Inferior parietal cortex (tissue), 1 donor: Measurements from ENCODE around the gene PRSS50.

Source experiments
- DNase-seq: peaks from one replicate; pipeline ENCODE4 v3.0.0-alpha.2; 2016; ENCODE audit errors: extremely low spot score

The PRSS50 gene

DNA sequence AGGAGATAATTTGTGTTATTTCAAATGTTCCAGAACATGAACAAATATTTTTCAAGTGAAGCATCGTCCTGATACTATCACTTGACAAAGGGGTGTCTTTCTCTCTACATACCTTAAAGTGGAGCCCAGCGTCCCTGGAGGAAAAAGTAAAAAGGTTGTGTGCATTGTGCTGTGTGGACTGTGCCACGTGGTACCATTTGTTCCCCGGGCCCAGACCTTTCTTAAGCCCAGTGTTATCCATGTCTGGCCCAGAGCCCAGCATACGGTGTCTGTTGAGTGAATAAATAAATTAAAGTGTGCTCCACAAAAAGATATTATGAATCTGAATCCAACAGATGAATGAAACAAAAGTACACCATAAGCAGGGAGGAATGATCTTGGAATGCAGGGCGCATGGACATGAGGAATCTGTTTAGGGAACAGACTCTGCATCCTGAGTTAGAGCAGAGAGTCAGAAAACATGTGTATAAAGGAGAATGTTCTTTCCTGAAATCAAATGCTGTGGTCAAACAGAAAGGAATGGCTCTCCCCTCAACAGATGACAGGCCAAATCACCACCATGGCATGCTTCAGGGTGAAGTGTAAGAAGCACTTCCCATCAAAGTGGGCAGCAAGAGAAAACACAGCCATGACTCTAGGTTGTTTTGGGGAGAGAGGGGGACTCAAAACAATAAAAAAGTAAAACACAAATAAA is 8.1 kb upstream of the PRSS50 start:
- no peak for DNase-seq

DNA sequence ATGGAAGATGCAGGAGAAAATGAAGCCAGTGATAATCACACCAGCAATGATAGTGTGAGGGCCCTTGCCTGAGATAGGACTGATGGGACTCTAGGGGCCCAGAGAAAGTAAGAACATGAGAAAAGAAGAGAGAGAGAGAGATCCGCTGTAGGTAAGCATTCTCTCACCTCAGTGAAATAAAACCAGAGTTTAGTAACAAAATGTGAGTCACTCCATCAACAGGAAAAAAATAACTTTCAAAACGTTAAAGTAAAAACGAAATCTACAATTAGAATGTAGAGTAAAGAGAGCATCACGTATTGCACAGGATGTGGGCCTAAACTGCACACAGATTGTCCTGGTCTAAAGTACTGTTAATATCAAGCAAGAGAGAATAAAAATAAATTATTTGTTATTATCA is 6.8 kb upstream of the PRSS50 start:
- no peak for DNase-seq

DNA sequence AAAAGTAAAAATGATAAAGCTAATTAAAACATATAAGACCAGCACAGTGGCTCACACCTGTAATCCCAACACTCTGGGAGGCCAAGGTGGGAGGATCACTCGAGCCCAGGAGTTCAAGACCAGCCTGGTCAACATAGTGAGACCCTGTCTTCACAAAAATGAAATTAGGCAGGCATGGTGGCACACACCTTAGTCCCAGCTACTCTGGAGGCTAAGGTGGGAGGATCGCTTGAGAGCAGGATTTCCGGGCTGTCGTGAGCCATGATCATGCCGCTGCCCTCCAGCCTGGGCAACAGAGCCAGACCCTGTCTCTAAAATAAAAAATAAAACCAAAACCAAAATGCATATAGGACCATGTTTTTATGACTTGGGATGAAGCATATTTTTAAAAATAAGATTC is 4.8 kb upstream of the PRSS50 start:
- no peak for DNase-seq

DNA sequence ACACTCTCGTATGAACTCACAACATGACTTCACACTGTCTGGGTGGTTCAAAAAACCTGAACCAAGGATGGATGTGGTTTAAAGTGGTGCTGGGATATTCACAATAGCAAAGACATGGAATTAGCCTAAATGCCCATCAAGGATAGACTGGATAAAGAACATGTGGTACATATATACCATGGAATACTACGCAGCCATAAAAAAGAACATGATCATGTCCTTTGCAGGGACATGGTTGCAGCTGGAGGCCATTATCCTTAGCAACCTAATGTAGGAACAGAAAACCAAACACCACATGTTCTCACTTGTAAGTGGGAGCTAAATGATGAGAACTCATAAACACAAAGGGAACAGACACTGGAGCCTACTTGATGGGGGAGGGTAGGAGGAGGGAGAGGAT is 3.3 kb upstream of the PRSS50 start:
- DNase-seq = no peak

DNA sequence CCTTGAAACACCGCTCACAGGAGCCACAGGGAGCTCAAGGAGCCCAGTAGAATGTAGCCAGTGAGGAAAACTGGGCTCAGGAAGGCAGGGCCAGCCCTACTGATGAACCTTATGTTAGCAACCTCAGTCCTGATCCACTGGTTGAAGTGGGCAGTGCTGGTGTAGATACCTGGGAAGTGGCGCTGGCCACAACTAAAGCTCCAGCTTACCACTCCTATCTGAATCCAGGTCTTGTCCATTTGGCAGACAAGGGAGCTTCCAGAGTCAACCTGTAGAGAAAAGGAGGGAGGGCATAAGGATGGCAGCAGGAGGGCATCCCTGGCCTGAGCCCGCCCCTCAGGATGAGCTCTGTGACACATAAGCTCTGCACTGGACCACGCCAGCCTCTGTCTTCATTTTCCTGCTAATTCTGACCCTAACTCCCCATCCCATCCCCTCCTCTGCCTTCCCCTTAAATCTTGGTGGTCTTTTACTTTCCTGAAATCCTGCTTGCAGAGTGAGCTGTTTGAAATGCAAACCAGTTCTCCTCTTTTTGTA is 2.1 kb upstream of the PRSS50 start:
- DNase-seq = no peak

DNA sequence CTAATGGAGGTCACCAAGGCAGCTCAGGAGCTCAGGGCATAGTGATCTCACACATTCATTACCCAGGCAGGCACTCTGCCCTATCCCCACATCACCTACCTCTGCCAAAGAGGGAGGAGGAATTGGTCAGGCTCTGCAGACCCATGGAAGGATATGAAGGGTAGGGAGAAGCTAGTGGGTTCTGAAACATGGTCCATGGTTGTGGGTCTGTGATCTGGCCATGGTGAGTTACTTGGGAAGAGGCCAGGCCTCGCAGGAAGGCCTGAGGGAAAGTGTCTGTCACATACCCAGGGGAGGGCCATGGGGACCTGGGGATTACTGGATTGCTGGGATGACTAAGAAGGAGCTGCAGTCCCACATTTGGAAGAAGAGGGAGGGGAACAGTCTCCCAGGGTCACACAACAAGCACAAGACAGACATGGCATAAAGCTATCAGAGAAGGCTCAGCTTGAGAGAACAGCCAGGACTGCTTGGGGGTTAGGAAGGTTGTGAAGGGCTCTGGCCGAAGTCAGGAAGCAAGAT is 1.4 kb upstream of the PRSS50 start:
- no peak for DNase-seq

DNA sequence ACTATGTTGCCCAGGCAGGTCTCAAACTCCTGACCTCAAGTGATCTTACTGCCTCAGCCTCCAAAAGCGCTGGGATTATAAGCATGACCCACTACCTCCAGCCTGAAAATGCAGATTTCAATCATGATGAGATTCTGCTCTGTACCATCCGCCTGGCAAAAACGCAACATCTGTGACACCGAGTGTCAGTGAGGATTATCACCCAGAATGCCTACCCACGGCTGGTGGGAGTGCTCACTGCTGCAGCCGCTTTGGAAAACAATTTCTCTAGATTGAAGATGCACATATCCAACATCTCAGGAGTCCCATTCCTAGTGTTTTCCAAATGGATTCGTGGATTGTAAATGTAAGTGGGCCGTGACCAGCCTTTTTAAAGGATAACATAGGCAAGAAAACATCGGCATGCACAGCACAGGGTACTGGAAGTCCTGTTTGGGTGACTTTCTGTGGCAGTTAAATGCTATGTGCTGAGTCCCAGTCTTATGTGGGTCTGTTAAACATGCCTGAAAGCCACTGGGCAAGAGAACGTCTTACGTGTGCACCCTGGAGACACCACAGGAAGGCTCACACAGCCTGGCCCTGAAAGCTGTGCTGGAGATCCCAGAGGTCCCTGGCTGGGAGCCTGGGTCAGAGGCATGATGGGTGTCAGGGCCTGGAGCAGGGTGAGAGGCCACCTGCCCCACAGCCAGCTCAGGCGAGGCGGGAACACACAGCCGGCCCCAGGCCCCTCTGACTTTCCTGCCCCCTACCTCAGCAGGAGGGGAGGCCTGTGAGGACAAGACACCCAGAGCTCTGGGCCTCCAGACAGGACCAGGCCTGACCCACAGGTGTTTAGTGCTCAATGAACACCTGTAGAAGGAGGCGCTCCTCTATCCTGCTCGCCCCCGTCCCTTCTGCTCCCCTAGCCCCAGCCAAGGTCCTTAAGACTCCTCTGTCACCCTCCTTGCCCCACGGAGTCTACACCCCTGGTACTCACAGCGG is 918 bp downstream of the PRSS50 start:
- DNase-seq = no peak

DNA sequence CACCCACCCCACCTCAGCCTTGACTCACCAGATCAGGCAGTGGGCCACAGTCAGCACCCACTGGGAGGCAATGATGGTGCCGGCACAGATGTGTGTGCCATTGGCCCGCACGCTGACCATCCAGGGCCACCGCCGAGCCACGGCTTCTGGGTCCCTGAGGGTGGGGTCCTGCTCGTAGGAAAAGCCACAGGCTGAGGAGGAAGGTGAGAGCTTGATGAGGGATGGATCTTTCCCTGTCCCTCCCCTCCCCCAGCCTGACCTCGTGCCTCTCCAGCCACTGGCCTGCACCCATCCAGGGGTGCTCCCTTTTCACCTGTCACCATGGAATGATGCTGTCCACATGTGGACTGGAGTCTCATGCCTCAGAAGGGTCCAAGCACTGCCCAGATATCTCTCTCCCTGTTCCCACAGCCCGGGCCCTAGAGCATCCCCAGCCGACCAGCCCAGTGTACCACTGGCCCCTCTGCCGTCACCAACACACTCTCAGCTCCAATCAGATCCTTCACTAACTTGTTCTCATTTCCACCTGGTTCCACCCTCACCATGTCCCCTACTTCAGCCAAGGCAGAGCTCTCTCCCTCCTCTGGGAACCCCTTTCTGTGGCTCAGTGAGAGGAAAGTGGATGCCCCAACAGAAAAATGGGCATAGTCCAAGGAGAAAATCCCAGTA is 2.0 kb downstream of the PRSS50 start:
- no peak for DNase-seq

DNA sequence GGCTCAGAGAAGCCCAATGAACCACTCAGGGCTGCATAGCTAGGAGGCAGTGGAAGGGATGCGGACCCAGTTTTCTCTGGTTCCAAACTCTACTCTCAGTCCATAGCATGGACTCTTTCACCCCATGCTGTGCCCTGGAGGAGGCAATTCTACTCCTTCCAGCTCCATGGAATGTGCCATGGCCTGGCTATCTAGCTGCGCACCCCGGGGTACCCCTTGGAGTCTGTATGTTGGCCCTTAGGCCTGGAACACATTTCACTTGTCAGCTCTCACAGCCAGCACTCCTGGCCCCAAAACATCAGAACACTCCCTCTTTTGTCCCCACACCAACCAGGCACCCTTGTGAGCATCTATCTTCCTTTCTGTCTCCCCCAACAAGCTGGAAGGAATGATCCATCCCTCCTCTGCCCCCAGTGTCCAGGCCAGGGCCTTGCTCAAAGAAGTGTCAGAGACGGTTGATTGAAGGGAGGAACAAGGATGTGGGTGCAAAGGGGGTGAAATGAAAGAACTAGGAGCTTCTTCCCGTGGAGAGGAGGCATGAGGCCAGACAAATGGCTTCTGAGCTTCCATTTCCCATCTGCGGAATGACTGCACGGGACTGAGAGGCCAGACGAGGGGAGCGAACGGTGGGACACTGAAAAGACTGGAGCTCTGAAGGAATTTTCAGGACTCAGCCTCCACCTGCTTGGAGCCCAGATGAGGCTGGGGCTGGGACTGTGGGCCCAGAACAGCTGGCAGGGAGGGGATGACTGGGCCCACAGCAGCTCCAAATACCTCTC is 2.8 kb downstream of the PRSS50 start:
- DNase-seq = no peak

DNA sequence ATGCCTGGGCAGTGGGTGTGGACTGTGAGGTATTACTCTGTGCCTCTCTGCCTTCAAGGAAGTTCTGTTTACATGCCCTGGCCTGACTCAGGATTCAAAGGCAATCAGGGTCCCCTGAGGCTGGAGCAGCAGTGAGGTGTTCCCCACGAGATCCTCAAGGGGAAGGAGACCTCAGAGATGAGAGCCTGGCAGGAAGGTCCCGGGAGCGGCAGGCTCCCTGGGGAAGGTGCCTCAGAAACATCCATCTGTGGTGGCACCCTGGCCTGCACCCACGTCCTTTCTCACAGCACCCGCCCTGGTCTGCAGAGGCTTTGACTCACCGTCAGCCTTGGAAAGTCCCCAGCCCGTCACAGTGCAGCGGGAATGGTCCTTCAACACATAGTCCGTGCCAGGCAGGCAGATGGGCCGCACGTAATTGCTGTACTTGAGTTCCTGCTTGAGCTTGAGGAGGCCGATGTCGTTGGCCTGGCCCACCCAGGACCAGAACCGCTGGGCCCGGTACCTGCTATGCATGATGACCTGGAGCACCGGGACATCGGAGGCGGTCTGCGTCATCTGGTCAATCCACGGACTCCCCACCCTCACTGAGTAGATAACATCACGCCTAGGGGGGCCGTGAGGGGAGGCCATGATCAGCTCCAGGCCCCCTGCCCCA is 3.6 kb downstream of the PRSS50 start:
- no peak for DNase-seq

DNA sequence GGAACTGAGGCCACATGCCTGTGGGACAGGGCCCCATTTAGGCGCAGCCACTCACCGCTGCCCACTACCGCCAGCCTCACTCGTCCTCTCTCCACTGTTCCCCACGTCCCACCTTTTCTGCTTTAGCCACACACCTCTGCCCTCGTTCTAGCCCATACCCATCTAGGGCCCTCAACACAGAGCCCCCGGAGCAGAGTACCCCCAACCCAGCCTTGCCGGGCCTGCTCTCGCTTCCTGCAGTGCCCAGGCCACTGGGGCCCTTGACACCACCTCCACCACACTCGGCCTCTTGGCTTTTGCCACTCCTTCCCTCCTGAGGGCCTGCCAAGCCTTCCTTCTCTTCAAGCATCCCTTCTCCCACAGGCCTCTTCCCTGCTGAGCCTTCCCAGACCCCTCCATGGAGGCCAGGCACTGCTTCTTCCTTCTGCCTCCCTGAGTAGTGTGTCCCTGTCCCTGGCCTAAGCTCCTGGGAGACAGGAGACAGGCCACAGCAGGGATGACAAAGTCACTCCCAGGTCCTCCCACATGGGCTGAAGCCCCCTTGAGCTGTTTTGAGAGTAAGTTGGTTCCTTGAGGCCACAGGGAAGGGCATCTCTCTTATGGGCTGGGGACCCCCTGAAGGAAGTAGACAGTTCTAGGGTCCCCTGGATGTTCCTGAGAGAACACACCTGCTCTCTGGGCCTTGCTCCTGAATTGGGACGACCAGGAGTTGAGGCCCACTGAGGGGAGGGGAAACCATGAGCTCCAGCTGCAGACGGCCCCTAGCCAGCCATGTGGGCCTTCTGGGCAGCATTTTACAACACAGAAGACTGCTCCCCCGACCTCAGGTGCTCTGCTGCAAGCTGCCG is 4.4 kb downstream of the PRSS50 start:
- DNase-seq = no peak

DNA sequence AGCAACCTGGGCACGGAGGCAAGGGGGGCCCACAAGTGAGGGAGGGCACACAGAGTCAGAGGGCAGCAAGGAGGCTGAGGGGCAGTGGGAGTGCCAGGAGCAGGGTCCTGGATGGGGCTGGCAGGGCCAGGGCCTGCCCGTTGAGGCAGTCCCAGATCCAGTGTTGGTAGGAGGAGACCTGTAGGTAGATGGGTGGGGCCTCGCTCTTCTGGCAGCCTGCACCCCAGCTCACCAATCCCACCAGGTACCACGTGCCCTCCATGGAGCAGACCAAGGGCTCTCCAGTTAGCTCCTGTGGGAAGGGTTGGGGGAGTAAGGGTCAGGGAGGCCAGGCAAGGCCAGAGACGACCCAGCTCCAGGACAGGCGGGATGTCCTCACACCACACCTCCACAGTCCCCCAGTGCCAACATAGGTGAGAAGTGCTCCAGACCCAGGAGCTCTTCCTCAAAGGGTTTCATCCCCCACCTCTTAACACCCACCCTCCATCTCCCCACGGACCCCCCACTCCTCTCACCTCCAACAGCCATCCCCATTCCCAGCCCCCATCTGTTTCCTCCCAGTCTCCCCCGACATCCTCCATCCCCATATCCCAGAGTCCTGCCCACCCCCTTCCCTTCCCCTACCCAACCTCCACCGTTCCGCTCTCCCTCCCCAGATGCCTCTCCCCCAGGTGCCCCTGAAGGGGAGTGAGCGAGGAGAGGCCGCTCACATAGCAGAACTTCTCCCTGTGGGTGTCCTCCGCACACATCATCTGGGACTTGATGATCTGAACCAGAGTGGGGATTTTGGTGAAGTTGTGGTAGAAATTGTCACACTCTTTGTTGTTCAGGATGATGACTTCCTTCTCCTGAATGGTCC is 5.2 kb downstream of the PRSS50 start:
- DNase-seq = no peak

DNA sequence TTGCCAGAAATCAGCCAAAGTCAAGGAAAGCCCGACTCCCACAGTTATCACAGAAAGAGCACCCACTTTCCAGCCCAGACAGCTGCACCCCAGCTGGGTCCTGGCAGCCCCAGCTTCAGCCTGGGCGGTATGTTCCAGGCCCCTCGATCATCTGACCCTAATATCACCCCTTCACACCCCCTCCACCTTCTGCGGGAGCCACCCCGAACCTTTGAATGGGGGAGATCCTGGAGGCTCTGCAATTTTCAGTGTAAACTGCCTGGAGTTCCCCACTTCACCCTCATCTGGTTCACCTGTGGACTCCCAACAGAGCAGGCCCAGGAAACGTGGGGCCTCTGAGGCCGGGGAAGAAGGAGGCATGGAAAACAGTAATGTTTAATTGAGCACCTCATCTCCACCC is 5.9 kb downstream of the PRSS50 start:
- no peak for DNase-seq

DNA sequence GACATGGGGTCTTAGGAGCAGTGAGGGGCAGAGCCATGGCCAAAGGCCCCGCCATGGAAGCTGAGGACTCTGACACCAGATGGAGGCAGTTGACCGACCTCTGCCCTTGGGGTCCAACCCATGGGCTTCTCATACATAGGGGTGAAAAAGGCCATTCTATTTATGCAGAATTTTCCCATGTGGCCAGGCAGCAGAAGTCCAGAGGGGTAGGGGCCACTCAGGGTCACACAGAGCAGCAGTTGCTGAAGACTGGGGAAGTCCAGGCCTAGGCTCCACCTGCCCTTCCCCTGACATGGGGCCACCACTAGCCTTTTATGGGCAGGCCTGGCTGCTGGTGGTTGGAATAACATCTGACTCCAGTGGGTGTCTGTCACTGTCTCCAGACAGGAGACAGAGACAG is 6.4 kb downstream of the PRSS50 start:
- no peak for DNase-seq

DNA sequence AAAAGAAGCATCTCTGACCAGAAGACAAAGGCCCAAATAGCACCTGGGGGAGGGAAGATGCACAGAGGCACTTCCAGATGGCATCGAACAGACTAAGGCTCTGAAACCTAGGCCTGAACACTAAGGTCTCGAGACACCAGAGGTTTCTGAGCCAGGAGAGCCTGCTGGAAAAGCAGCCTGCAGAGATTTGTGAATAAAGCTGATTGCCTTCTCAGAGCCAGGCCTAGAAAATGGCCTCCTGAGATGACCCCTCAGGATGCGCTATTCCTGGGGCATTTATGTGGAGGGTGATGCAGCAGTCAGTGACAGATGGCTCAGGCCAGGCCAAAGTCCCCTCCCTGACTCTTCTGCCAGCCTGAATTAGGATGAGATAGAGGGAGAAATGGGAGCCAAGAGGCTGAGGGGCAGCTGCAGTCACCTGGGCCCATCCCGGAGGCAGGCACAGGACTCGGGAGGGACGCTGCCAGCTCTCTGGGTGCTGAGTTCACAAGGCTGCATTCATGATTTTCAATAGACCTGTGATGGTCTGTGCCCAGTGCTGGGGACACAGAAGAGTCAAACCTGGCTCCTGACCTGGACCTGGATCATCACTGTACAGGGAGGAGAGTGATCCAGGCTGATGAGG is 6.9 kb downstream of the PRSS50 start:
- DNase-seq = no peak

DNA sequence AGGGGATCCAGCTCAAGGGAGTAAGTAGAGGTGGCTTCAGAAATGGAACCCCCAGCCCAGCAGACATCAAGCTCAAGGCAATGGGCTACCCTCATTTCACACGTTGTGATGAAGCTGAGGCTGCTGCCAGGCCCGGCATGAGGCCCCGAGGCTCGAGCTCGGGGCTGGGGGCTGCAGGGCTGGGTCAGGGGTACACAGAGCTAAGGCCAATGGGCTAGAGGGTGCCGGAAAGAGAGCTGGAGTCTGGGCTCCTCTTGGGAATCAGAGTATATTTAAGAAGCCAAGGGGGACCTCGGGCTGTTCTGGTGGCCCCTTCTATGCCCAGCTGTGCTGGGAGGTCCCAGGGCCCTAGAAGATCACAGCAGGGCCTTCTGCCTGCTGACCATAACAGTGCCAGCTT is 7.4 kb downstream of the PRSS50 start:
- no peak for DNase-seq

DNA sequence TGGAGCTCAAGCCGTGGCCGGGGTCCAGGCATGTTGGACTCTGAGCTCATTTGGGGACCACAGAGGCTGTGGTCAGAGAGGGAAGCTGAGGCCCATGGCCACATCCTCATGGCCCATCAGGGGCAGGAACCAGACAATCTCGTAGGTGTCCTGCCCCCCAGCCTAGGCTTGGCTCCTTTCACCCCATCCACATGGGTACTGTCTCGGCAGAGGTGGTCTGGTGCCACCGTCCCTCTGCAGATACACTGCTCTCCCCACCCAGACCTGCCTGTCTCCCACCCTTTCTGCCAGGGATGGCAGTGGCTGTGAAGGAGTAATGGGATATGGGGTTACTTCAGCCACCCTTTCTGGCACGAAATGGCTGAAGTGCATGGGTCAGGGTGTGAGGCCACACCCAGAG is 7.9 kb downstream of the PRSS50 start:
- DNase-seq = no peak

DNA sequence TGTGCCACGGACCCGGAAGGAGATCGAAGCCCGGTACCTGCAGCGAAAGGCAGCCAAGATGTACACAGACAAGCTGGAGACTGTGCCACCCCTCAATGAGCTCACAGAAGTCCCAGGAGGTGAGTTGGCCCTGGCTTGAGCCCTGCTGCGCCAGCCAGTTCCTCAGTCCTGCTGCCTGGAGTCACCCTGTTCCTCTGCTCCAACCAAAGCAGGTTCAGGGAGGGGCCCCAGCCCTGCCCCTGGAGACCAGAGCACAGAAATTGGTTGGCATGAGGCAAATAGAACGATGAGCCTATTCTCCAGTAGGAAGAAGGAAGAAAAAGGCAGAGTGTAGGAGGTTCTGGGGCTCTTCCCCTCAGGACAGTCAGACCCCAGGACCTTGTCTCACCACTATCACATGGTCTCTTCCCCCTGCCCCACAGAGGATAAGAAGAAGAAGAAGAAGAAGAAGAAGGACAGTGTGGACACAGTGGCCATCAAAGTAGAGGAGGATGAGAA is 8.5 kb downstream of the PRSS50 start:
- DNase-seq = no peak
